NT2/D1 (cell line): ENCODE results near the gene HP.

Experiments
- SUZ12 ChIP-seq: IDR thresholded peaks from 2 replicates; pipeline ENCODE4 v1.6.1; 2011; ENCODE audit not compliant: insufficient read length, insufficient read depth; ENCODE audit errors: extremely low read depth
- YY1 ChIP-seq: IDR thresholded peaks from 2 replicates; pipeline ENCODE4 v1.6.1; 2011; ENCODE audit not compliant: insufficient read length, insufficient read depth
- ZNF274 ChIP-seq: IDR thresholded peaks from 2 replicates; pipeline ENCODE4 v1.6.1; 2011; ENCODE audit warnings: mild to moderate bottlenecking, low read depth, low read length

- TF ChIP-seq ZNF274 (no peak), YY1 (no peak), SUZ12 (no peak)
Measured at GRCh38 chr16:72072514-72073342, 18.4 kb downstream of the HP start.
